Gastroesophageal sphincter (tissue), 3 donors: ENCODE measurements around the gene MPP2.

Experiments
- CTCF ChIP-seq, 4 experiments: fragments of 200-600 bp in 2 of 4; fragments of 450-650 bp in 2 of 4; sonication (generic) in 1 of 4; IDR thresholded peaks; one replicate each; pipeline ENCODE4 v1.5.1; 2017 to 2019; ENCODE audit warnings: antibody characterized with exemption in 4 of 4, mild to moderate bottlenecking in 2 of 4, moderate library complexity in 2 of 4
- EP300 ChIP-seq: sonication (generic); formaldehyde crosslinking; IDR thresholded peaks from one replicate; pipeline ENCODE4 v1.6.1; 2017; ENCODE audit warnings: antibody characterized with exemption, mild to moderate bottlenecking
- POLR2AphosphoS5 ChIP-seq: sonication (generic); formaldehyde crosslinking; IDR thresholded peaks from one replicate; pipeline ENCODE4 v1.6.1; 2017; ENCODE audit warnings: antibody characterized with exemption

- TF ChIP-seq EP300: no peak
- no peak for TF ChIP-seq CTCF (IDR thresholded peaks at IDR 0.05)
- TF ChIP-seq POLR2AphosphoS5: no peak
These were observed 54.8 kb downstream of the MPP2 start for GRCh38 chr17:43852571-43852970.
